ENCODE measurements around the gene CPNE2.
"Not testable (repeated sequence)": the region's sequence is repeated elsewhere in the genome, so short reads cannot be mapped to it uniquely, and the experiment has no call there.

The CPNE2 gene

DNA sequence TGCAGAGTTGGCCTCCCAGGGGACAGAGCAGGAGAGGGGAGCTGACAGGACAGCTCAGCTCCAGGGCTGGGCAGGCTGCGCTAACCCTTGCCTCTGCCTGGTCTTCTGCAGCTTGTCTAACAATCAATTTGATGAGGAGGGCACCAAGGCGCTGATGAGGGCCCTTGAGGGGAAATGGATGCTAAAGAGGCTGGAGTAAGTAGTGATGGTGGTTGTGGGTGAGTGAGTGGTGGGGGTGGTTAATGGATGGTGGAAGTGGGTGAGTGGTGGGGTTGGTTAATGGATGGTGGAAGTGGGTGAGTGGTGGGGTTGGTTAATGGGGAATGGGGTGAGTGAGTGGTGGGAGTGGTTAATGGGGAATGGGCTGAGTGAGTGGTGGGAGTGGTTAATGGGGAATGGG is 22.0 kb upstream of the CPNE2 start:
- no peak for DNase-seq

- not testable (repeated sequence) for DNase-seq
Observed at GRCh38 chr16:57071081-57071732, 21.2 kb upstream of the CPNE2 start.

DNA sequence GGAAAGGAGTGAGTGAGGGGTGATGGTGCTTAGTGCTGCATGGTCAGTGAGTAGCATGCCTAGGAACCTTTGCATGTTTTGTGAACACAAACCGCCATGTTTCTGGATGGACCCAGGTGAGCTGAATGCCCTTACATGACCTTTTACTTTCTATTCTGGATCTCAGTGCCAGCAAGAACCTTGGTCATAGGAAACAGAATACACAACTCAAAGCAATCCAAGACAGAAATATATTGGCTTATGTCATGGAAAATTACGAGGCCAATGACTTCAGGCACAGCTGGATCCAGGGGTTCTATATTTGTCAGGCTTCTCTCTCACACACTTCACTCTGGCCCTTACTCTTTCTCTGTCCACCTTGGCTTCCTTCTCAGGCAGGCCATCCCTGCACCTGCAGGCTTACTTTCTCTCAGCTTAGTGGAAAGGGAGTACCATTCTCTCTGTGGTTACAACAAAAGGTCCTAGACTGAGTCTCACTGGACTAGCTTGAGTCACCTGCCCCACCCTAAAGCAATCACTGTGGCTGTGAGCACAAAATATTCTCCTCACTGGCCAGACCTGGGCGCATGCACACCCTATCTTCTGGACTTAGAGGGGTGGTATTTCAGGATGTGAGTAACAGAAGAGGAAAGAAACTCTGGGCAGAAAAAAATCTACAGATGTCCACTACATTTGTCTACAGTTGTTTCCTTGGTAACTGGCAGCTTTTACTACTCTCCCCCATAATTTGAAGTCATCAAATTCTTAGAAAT is 20.4 kb upstream of the CPNE2 start:
- DNase-seq: no peak

DNA sequence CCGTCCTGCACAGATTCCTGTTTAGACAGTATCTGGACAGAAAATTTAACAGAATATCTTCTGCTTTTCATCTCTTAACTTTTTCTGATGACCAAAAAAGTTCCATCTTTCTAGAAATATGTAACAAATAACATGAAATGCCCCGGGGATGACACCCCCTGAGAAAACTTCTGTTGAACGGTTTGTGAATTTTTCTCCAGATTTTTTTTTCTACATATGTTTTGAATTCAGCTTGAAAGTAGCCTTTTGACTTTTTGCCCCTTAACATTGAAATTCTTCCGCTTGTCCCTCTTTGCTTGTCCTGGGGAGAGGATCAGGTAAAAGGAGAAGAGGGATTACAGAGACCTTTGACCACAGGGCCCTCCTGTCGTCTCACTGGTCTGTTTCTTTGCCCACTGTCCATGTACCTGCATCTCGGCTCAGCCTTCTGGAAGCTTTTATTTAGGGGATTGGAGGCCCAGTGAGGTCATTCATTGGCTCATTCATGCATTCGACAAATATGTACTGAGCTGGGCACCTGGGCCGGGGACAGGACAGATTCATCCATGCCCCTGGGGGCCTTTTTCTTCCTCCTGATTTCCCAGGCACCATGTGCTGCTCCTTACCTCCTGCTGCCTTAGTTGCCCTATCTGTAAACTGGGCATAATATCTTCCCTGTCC is 19.6 kb upstream of the CPNE2 start:
- DNase-seq: no peak

GRCh38 chr16:57077714-57078113 is 14.7 kb upstream of the CPNE2 start:
- no peak for DNase-seq

DNA sequence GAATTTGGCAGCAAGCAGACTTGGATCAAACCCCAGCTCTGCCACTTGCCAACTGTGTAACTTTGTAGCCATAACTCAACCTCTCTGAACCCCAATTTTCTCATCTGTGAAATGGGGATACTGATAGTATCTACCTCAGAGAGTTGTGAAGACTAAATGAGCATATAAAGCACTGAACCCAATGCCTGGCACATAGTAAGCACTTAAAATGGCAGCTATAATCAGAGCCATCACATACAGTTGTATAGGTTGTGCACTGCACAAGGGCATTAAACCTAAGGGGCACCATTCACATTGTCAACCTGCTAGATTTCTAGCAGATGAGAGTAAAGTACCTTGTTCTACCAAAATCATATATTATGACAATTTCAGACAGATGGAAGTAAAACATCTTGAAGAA is 10.6 kb upstream of the CPNE2 start:
- no peak for DNase-seq

GRCh38 chr16:57082664-57083063 is 9.7 kb upstream of the CPNE2 start:
- DNase-seq: no peak

GRCh38 chr16:57083485-57084126 is 8.8 kb upstream of the CPNE2 start:
- no peak for DNase-seq

DNA sequence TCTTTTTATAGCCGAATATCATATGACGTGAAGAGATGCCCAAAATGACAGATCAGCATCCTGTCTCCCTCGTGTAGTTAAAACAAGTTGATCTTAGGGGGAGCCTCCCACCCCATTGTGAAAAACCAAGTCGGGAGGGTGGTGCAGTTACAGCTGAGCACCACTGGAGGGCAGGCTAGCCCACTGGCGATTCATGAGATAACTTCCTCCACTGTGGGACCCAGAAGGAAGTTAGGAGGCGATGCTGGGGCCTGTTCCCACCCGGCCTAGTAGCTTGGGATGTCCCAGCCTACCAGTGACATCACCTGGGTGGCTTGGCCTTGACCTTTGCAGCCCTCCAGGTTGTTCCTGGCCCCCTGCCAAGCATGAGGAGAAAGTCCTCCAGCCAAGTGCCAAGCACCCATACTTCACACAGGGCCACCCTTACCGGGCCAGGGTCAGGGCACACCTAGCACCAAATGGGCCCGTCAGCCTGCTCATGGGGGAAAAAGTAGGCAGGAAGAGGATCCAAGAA is 8.1 kb upstream of the CPNE2 start:
- no peak for DNase-seq

GRCh38 chr16:57084996-57085395 is 7.4 kb upstream of the CPNE2 start:
- DNase-seq: no peak

DNA sequence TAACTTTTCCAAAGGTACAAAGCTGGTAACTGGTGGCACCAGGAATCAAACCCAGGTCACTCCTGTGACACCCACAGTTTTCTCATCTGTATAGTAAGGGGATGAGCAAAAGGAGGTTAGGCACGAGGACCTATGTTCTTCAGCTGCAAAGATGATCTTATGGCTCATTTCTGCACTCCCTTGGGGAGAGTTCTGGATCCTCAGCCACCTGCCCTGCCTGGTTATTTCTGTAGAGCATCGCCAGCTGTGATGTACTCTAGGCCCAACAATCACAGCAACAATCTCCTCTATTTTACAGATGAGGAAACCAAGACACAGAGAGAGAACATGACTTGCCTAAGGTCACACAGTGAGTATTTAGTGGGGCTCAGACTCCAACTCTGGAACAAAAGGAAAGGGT is 5.4 kb upstream of the CPNE2 start:
- no peak for DNase-seq

DNA sequence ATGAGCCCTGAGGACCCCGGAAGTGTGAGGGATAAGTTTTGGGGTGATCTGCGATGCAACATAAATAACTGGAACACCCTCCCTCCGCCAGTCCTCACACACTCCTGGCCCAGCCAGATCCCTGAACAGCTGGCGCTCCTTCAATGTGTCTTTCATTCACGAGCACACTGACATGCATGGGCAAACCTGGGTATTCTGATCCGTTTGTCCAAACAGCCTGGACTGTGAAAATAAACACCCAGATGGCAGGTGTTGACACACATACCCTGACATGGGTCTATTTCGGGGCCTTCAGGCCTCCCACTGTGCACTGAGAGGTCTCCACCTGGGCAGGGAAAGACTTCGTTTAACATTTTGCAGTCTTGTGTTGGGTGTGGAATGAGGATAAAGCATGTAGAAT is 3.0 kb upstream of the CPNE2 start:
- no peak for DNase-seq

DNA sequence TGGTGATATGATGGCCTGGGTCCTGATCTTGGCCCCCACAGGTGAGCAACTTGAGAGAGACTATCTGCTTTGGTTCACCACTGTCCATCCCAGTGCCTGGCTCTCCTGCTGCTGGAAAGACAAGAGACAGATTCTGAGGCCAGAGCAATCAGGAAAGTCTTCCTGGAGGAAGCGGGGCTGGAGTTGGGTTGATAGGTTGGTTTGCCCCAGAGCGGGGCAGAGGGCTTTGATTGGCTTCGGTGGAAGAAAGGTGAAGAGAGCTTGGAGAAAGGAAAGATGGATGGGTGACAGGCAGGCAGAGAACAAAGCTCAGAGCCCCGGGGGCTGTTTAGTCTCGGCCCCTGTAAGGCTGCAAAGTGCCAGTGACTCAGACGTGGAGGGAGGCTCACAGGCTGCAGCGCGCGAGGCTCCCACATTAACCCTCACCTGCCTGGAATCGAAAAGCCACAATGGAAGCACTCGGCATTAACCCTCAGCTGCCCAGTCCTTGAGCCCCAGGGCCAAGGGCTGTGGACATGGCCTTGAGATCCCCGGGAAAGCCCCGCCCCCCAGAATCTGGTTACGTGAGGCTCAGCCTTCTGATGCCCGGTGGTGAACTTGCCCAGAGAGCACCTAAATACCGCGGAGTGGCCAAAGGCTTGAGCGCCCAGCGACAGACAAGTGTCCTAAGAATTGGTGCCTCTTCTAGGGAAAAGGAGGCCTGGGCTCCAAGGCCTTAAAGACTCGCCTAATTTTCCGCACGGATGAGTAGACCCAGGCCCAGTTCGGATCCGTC is 996 bp upstream of the CPNE2 start:
- no peak for DNase-seq

DNA sequence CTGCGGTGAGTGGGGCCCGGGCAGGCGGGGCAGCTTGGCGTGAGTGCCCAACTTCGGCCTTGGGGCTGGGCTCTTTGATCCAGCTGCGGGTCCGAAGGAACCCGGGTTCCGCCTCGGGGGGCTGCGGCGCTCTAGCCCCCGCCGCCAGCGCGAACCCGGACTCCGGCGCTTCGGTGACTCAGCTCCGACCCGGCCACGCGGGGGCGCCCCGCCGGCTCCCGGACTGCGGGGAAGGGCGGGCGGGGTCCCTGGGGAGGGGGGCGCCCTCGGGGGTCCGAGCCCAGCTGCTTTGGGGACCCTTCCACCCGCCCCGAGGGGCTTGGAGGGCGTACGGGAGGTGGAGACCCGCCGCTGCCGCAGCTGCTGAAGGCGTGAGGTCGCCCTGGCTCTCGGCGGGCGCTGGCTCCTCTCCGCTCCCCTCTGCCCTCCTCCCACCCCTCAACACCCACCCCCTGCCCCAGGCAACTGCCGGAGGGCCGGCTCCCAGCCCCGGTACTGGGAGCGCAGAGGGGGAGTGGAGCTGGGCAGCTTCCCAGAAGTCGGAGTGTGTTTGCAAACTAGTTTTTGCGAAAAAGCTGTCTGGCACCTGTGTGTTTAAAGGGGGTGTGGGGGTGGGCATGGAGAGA is 516 bp downstream of the CPNE2 start:
- DNase-seq: no peak

GRCh38 chr16:57093666-57094564 is 1.5 kb downstream of the CPNE2 start:
- DNase-seq: no peak

- DNase-seq: no peak
Observed at GRCh38 chr16:57094911-57095310, 2.5 kb downstream of the CPNE2 start.

- DNase-seq: no peak
Observed at GRCh38 chr16:57096192-57096591, 3.8 kb downstream of the CPNE2 start.

GRCh38 chr16:57096793-57097192 is 4.4 kb downstream of the CPNE2 start:
- DNase-seq: no peak

DNA sequence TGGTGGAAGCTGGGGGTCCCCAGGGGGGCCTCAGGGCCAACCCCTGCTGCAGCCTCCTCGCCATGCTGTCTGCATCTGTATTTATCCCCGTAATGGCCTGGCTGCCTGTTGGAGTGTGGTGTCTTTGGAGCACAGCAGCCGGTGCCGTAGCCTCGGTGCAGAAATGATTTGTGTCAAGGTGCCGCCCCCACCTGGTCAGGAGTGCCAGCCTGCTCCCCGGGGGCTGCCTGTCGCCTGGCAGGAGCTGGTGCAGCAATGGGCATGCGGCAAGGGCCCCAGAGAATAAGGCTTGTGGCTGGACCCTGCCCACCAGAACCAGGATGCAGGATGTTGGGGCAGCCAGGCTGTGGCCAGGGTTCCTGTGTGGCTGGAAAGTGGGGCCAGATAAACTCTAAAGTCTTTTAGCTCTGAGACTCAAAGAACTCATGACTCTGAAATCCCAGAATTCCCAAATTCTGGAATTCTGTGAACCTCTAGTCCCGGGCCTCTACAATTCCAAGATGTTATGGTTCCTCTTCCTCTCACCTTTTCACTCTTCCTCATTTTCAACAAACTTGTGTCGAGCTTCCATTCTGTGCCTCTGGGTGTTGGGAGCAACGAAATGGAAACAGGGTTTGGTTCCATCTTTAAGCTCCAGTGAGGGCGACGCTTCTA is 5.9 kb downstream of the CPNE2 start:
- no peak for DNase-seq

- DNase-seq: not testable (repeated sequence)
Observed at GRCh38 chr16:57099965-57100364, 7.6 kb downstream of the CPNE2 start.

DNA sequence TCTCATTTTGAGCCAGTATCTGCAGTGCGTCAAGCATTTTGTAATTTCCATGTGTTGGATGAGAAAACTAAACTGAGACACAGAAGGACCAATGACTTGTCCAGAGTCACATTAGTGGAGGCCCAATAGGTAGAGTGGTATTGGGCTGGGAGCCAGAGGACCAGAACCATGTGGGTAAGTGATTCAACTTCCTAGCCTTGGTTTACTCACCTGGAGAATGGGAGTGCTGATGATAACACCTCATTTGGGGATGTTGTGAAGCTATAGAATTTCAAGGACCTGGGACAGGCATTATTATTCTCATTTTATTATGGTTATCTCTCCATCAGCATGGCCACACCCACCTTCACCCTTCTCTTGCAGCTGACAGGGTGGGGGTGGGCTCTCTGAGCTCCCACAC is 8.1 kb downstream of the CPNE2 start:
- DNase-seq: no peak
